Parathyroid adenoma (tissue), 2 donors: Measurements from ENCODE around the gene PLIN4.

Experiments used
- H2AFZ ChIP-seq: fragments of 300-600 bp; sonication (generic); one replicate; pipeline ENCODE4 v1.7.0; 2017; ENCODE audit warnings: antibody characterized with exemption, mild to moderate bottlenecking
- H3K27ac ChIP-seq: fragments of 300-600 bp; sonication (generic); one replicate; pipeline ENCODE4 v1.7.0; 2017
- H3K27me3 ChIP-seq: fragments of 300-600 bp; sonication (generic); one replicate; pipeline ENCODE4 v1.7.0; 2017; ENCODE audit warnings: low read length; ENCODE audit not compliant: control insufficient read depth, insufficient read depth
- H3K36me3 ChIP-seq: fragments of 300-600 bp; sonication (generic); one replicate; pipeline ENCODE4 v1.7.0; 2017; ENCODE audit warnings: low read length; ENCODE audit not compliant: control insufficient read depth, insufficient read depth
- H3K4me1 ChIP-seq: fragments of 300-600 bp; sonication (generic); one replicate; pipeline ENCODE4 v1.7.0; 2017; ENCODE audit warnings: control low read depth
- H3K4me2 ChIP-seq: fragments of 300-600 bp; sonication (generic); one replicate; pipeline ENCODE4 v1.7.0; 2017; ENCODE audit warnings: low read length
- H3K4me3 ChIP-seq: fragments of 300-600 bp; sonication (generic); one replicate; pipeline ENCODE4 v1.7.0; 2017; ENCODE audit warnings: low read depth, low read length
- H3K79me2 ChIP-seq: fragments of 300-600 bp; sonication (generic); one replicate; pipeline ENCODE4 v1.7.0; 2017; ENCODE audit warnings: control low read depth
- H3K9ac ChIP-seq: fragments of 300-600 bp; sonication (generic); one replicate; pipeline ENCODE4 v1.7.0; 2017; ENCODE audit warnings: mild to moderate bottlenecking
- H3K9me3 ChIP-seq: fragments of 300-600 bp; sonication (generic); one replicate; pipeline ENCODE4 v1.7.0; 2017; ENCODE audit warnings: low read length; ENCODE audit not compliant: control insufficient read depth
- CTCF ChIP-seq: fragments of 300-600 bp; sonication (generic); IDR thresholded peaks from one replicate; pipeline ENCODE4 v1.7.0; 2017; ENCODE audit warnings: antibody characterized with exemption, mild to moderate bottlenecking
- donor health status: primary hyperparathyroidism.

Gene PLIN4

DNA sequence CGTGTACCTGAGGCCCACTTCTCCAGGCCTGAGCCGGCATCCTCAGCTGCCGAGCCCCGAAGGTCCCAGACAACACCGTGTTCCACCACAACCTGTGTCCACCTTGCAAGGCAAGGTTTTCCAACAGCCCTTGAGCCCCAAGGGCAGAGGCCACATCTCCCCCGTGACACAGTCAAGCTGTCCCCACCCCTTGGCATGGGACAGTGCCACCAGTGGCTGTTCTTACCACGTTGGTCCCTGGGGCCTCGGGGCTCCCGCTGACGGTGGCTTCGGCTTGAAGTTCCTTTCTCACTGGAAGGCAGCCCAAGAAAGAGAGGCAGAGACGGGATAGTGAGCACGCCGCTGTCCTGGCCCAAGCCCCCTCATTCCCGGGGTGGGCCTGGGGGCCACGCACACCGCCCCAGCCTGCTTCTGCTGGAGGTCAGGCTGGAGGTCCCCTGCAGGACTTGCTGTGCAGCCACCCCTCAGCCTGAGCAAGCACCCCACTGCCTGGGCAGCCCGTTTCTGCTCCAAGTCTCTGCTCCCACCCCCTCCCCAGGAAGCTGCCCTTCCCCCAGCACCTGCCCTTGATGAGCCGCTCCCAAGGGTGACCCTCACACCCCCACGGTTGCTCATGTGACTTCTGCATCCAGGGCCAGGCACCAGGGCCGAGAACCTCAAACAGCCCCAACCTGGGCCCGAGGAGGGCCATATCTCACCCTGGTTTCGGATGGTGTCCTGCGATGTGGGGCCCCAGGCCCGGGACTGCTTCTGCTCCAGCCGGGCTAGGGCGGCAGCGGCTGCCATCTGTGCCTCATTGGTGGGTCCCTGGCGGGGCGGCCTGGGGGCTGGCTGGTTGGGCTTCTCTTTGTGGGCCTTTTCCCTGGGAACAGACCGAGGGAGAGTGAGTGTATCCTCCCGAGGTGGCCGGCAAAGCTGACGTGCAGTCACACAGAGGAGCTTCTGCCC lies 64.8 kb downstream of the PLIN4 start:
- H3K27me3 ChIP-seq = no peaks in the 10 kb centered on the region
- no peak overlapping the region for H3K4me2 ChIP-seq
- no peaks in the 10 kb centered on the region for H3K36me3 ChIP-seq
- no peak overlapping the region for H2AFZ ChIP-seq
- no peak overlapping the region for H3K27ac ChIP-seq
- no peak for TF ChIP-seq CTCF
- H3K4me1 ChIP-seq = peaks cover 10% of the 10 kb centered on the region
- H3K79me2 ChIP-seq = peaks cover 16% of the 10 kb centered on the region
- no peak overlapping the region for H3K4me3 ChIP-seq
- no peak overlapping the region for H3K9ac ChIP-seq
- no peaks in the 10 kb centered on the region for H3K9me3 ChIP-seq

GRCh38 chr19:4452230-4452990 lies 65.9 kb downstream of the PLIN4 start:
- H3K4me3 ChIP-seq = no peak overlapping the region
- no peak for TF ChIP-seq CTCF
- peaks cover 16% of the 10 kb centered on the region for H3K79me2 ChIP-seq
- no peaks in the 10 kb centered on the region for H3K9me3 ChIP-seq
- H3K27me3 ChIP-seq = no peaks in the 10 kb centered on the region
- H3K4me1 ChIP-seq = peaks cover 10% of the 10 kb centered on the region
- H3K36me3 ChIP-seq = no peaks in the 10 kb centered on the region
- H3K4me2 ChIP-seq = no peak overlapping the region
- H3K9ac ChIP-seq = no peak overlapping the region
- H3K27ac ChIP-seq = no peak overlapping the region
- no peak overlapping the region for H2AFZ ChIP-seq
